ENCODE data around the gene PCGF1. TPM values are rescaled to one million over a fixed set of nuclear protein-coding genes. Genes with fewer than 3 reads are reported as not detected.

PCGF1 gene
- total RNA-seq, 1 donor from 2014 or later, result 17.9 TPM

DNA sequence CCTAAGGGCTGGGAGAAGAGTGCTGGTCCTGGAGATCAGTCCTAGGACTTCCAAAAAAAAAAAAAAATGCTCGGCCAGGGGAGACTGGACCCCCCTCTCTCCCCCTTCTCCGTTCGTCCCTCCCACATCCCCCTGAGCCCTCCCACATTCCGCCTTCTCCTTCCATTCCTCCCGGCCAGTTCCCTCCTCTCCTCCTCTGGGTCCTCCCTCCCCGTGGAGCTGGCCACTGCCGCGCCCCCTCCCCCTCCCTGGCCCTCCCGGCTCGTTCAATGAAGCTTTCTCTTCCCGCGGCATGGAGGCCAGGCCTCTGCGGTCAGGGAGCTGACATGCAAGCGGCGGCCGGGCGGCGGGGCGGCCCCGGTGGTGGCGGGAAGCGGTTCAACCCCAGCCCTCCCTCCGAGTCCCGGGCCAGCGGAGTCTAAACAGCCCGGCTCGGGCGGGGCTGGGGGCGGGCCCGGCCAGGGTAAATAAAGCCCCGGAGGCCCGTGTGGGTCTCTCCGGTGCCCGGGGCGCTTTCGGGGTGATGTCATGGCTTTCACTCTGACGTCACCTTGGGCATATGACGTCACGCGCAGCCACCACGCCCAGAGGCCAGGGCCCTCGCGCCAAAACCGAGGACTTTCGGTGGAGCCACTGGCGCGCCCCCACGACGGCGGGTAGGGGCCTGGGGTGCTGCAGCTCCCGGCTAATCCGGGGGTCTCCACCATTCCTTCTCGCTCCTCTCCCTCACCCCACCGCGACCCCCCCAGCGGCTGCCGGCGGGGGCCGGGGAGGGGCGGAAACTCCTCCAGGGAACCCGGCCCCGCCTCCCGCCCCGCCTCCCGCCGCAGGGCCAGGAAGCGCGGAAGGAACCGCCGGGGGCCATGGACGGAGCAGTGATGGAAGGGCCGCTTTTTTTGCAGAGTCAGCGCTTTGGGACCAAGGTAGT, 46.7 kb upstream of the PCGF1 start, which contains the start of the genes DOK1 and LOXL3:
TSS of gene DOK1 (plus strand) at position 829 of the 928 bp plus-strand sequence. CDS start at position 864, 35 bp downstream.
TSS of gene LOXL3 (minus strand) at position 51 of the 928 bp plus-strand sequence. CDS start 1,308 bp downstream, outside the sequence.
- Histone ChIP-seq H3K4me2 (ENCODE audit: low read length) (peak within 1 kb of the TSS; percentile 90), H3K36me3 (ENCODE audit: insufficient read depth, low read length) (no peaks in the 10 kb centered on the region), H4K20me1 (ENCODE audit: insufficient read depth, low read length) (peaks cover 16% of the 10 kb centered on the region), H3K9me3 (ENCODE audit: insufficient read depth, low read depth, low read length) (no peaks in the 10 kb centered on the region), H3K4me3 (ENCODE audit: insufficient read depth, low read depth, low read length) (peak within 1 kb of the TSS; percentile 85), H2AFZ (ENCODE audit: low read depth, low read length) (peak within 1 kb of the TSS; percentile 85), H3K9ac (ENCODE audit: low read length) (peak within 1 kb of the TSS; percentile 82), H3K79me2 (ENCODE audit: insufficient read depth, low read length) (peaks cover 65% of the 10 kb centered on the region), H3K27me3 (ENCODE audit: insufficient read depth, low read length) (no peaks in the 10 kb centered on the region), H3K27ac (ENCODE audit: low read depth, low read length) (peak within 1 kb of the TSS; percentile 82), H3K4me1 (ENCODE audit: insufficient read depth, low read length) (peaks cover 27% of the 10 kb centered on the region)
- no peaks in the 10 kb centered on the region for H3K9me3 Mint-ChIP-seq (ENCODE audit: unreplicated experiment)
- DNase-seq (ENCODE audit: low read depth) (peak; percentile 84), FAIRE-seq (no peak)
- H3K4me3 Mint-ChIP-seq (ENCODE audit: unreplicated experiment), result peak within 1 kb of the TSS; percentile 95
- H3K27me3 Mint-ChIP-seq (ENCODE audit: low read depth, unreplicated experiment), result peaks cover 6% of the 10 kb centered on the region
- H3K27ac Mint-ChIP-seq (ENCODE audit: unreplicated experiment), result peak within 1 kb of the TSS; percentile 53
- H3K4me1 Mint-ChIP-seq (ENCODE audit: low read depth, unreplicated experiment), result peaks cover 6% of the 10 kb centered on the region
- no peak for TF ChIP-seq EZH2 (IDR thresholded peaks at IDR 0.05; ENCODE audit: insufficient read depth, low read length)
- no peak for TF ChIP-seq CTCF (IDR thresholded peaks at IDR 0.05; ENCODE audit: insufficient read depth, low read depth, low read length)
- H3K36me3 Mint-ChIP-seq (ENCODE audit: low read depth, unreplicated experiment), result no peaks in the 10 kb centered on the region

DNA sequence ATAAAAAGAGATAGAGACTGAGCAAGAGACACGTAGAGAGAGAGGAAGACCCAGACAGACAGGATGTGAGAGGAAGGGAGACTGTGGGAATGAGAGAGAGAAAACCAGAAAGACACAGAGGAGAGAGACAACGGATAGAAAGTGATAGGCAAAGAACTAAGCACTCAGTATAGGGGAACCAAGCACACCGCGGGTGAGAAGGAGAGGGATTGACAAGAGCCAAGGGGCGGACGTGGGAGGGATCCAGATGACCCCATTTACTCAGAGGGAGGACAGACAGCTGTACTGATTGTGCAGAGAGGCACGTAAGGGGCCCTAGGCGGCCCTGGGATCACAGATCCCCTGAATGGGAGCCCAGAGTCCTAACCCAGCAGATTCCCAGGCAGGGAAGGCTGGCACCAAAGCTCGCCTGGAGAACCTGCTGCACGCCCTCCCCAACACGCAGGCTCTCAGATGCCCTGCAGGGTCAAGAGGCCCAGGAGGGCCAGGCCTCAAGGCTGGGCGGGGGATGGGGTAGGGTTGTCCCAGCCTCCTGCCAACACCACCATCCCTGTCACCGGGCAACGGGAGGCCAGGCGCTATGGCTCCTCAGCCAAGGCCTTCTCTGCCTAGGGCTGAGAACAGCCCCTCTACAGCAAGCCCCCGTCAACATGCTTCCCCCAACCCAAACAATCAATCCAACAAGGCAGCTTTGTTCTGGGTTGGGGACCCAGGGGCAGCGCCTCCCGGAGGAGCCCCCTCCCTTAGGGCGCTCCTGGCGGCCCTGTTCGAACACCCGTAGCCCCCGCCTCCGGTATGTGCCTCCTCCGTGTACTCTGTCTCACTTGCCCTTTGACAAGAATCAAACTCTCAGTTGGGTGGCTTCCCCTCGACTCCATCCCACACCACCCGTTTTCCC, 45.7 kb upstream of the PCGF1 start:
- Mint-ChIP-seq H3K4me3 (ENCODE audit: unreplicated experiment) (peak overlapping the region; percentile 94), H3K9me3 (ENCODE audit: unreplicated experiment) (no peaks in the 10 kb centered on the region), H3K4me1 (ENCODE audit: low read depth, unreplicated experiment) (peaks cover 9% of the 10 kb centered on the region), H3K27me3 (ENCODE audit: low read depth, unreplicated experiment) (peaks cover 7% of the 10 kb centered on the region), H3K27ac (ENCODE audit: unreplicated experiment) (peak overlapping the region; percentile 36), H3K36me3 (ENCODE audit: low read depth, unreplicated experiment) (no peaks in the 10 kb centered on the region)
- Histone ChIP-seq H3K4me1 (ENCODE audit: insufficient read depth, low read length) (peaks cover 33% of the 10 kb centered on the region), H3K36me3 (ENCODE audit: insufficient read depth, low read length) (no peaks in the 10 kb centered on the region), H3K4me3 (ENCODE audit: insufficient read depth, low read depth, low read length) (peak overlapping the region; percentile 85), H3K27ac (ENCODE audit: low read depth, low read length) (peak overlapping the region; percentile 82), H2AFZ (ENCODE audit: low read depth, low read length) (peak overlapping the region; percentile 85), H3K9me3 (ENCODE audit: insufficient read depth, low read depth, low read length) (no peaks in the 10 kb centered on the region), H3K27me3 (ENCODE audit: insufficient read depth, low read length) (no peaks in the 10 kb centered on the region), H4K20me1 (ENCODE audit: insufficient read depth, low read length) (peaks cover 16% of the 10 kb centered on the region), H3K9ac (ENCODE audit: low read length) (peak overlapping the region; percentile 82), H3K79me2 (ENCODE audit: insufficient read depth, low read length) (peaks cover 67% of the 10 kb centered on the region), H3K4me2 (ENCODE audit: low read length) (peak overlapping the region; percentile 90)
- FAIRE-seq, result no peak
- no peak for DNase-seq (ENCODE audit: low read depth)
- TF ChIP-seq EZH2 (IDR thresholded peaks at IDR 0.05; ENCODE audit: insufficient read depth, low read length) (no peak), CTCF (IDR thresholded peaks at IDR 0.05; ENCODE audit: insufficient read depth, low read depth, low read length) (no peak)
